Measurements from ENCODE around the gene DMRTB1. TPM values are rescaled to one million over a fixed set of nuclear protein-coding genes. Genes with fewer than 3 reads are reported as not detected.

Gene DMRTB1
- total and polyA plus RNA-seq, 2 experiments from 2014 or later, result not detected

GRCh38 chr1:53477651-53478501 lies 18.7 kb downstream of the DMRTB1 start:
- Histone ChIP-seq H3K36me3 (replicated peaks; ENCODE audit: insufficient read depth, low read depth) (no peaks in the 10 kb centered on the region), H3K27me3 (no peaks in the 10 kb centered on the region), H3K27ac (no peak overlapping the region), H2AFZ (no peak overlapping the region), H3K4me3 (no peak overlapping the region), H3K79me2 (no peaks in the 10 kb centered on the region), H3K9me2 (replicated peaks; ENCODE audit: insufficient read depth) (no peaks in the 10 kb centered on the region), H3K4me1 (ENCODE audit: insufficient read depth) (peaks cover 8% of the 10 kb centered on the region), H4K20me1 (ENCODE audit: insufficient read depth, poor library complexity, severe bottlenecking) (no peaks in the 10 kb centered on the region), H3K4me2 (no peak overlapping the region), H3K9me3 (ENCODE audit: low read depth) (no peaks in the 10 kb centered on the region)
- no peak for DNase-seq (ENCODE audit: low spot score)
- WGBS (ENCODE audit: low lambda C conversion rate, missing lambda C conversion rate), result 78% methylated on average over 12 of the region's 12 CpGs
- no peak for TF ChIP-seq CTCF (IDR thresholded peaks at IDR 0.05; ENCODE audit: poor library complexity)
- no peak for TF ChIP-seq EZH2 (IDR thresholded peaks at IDR 0.05; ENCODE audit: borderline replicate concordance)
- no peak for TF ChIP-seq EZH2phosphoT487 (IDR thresholded peaks at IDR 0.05; ENCODE audit: low read depth, severe bottlenecking, unreplicated experiment)

- no peak overlapping the region for H3K27ac ChIP-seq
These were observed 19.3 kb downstream of the DMRTB1 start for GRCh38 chr1:53478502-53478818.

GRCh38 chr1:53480678-53481077 lies 21.5 kb downstream of the DMRTB1 start:
- Histone ChIP-seq H3K79me2 (no peaks in the 10 kb centered on the region), H3K27me3 (no peaks in the 10 kb centered on the region), H3K4me2 (no peak overlapping the region), H3K4me3 (no peak overlapping the region), H3K4me1 (ENCODE audit: insufficient read depth) (peaks cover 9% of the 10 kb centered on the region), H3K36me3 (replicated peaks; ENCODE audit: insufficient read depth, low read depth) (no peaks in the 10 kb centered on the region), H3K27ac (no peak overlapping the region), H3K9me3 (ENCODE audit: low read depth) (no peaks in the 10 kb centered on the region), H2AFZ (no peak overlapping the region), H3K9me2 (replicated peaks; ENCODE audit: insufficient read depth) (no peaks in the 10 kb centered on the region), H4K20me1 (ENCODE audit: insufficient read depth, poor library complexity, severe bottlenecking) (no peaks in the 10 kb centered on the region)
- TF ChIP-seq EZH2phosphoT487 (IDR thresholded peaks at IDR 0.05; ENCODE audit: low read depth, severe bottlenecking, unreplicated experiment), result no peak
- no peak for TF ChIP-seq CTCF (IDR thresholded peaks at IDR 0.05; ENCODE audit: poor library complexity)
- TF ChIP-seq EZH2 (IDR thresholded peaks at IDR 0.05; ENCODE audit: borderline replicate concordance), result no peak
- 87% methylated on average over 11 of the region's 11 CpGs for WGBS (ENCODE audit: low lambda C conversion rate, missing lambda C conversion rate)
- DNase-seq (ENCODE audit: low spot score), result no peak

More at GRCh38 chr1:53478502-53478818, 19.3 kb downstream of the DMRTB1 start:
- Histone ChIP-seq H3K9me2 (replicated peaks; ENCODE audit: insufficient read depth) (no peaks in the 10 kb centered on the region), H3K27me3 (no peaks in the 10 kb centered on the region), H3K9me3 (ENCODE audit: low read depth) (no peaks in the 10 kb centered on the region), H3K36me3 (replicated peaks; ENCODE audit: insufficient read depth, low read depth) (no peaks in the 10 kb centered on the region), H4K20me1 (ENCODE audit: insufficient read depth, poor library complexity, severe bottlenecking) (no peaks in the 10 kb centered on the region), H3K79me2 (no peaks in the 10 kb centered on the region), H3K4me3 (no peak overlapping the region), H3K4me2 (no peak overlapping the region), H3K4me1 (ENCODE audit: insufficient read depth) (peaks cover 8% of the 10 kb centered on the region), H2AFZ (no peak overlapping the region)
- DNase-seq (ENCODE audit: low spot score), result no peak
- TF ChIP-seq EZH2phosphoT487 (IDR thresholded peaks at IDR 0.05; ENCODE audit: low read depth, severe bottlenecking, unreplicated experiment) (no peak), CTCF (IDR thresholded peaks at IDR 0.05; ENCODE audit: poor library complexity) (no peak), EZH2 (IDR thresholded peaks at IDR 0.05; ENCODE audit: borderline replicate concordance) (no peak)
- 95% methylated on average over 2 of the region's 2 CpGs for WGBS (ENCODE audit: low lambda C conversion rate, missing lambda C conversion rate)
